IMR-90 (cell line): ENCODE data around the gene TSPAN32. TPM values are rescaled to one million over a fixed set of nuclear protein-coding genes. Genes with fewer than 3 reads are reported as not detected.

Source experiments
- ATAC-seq: fragments of 200-7000 bp; cut with Tn5 transposase; 2 replicates; pipeline ENCODE4 v1.9.1; 2020; ENCODE audit warnings: low read depth, mild to moderate bottlenecking, moderate library complexity
- BruUV-seq: library from RNA; stranded (reverse); fragments of 400-500 nt; replicated peaks from 2 replicates; lab custom pipeline; 2021; lab: Mats Ljungman, UMichigan
- CTCF ChIA-PET: fragments of 300-600 bp; formaldehyde crosslinking; extraction: SDS; loops from one replicate; lab custom pipeline; 2021; ENCODE audit warnings: antibody characterized with exemption; lab: Yijun Ruan, JAX
- POLR2A ChIA-PET: fragments of 300-600 bp; sonication (Branson Sonifier 250); formaldehyde crosslinking; loops from one replicate; lab custom pipeline; 2022; ENCODE audit warnings: antibody characterized with exemption; ENCODE audit not compliant: unreplicated experiment; lab: Charles Lee
- DNase-seq: peaks from one replicate; pipeline ENCODE4 v3.0.0; 2013
- H2AFZ ChIP-seq: replicated peaks from 2 replicates; pipeline ENCODE3; 2013; ENCODE audit warnings: low read length, mild to moderate bottlenecking; ENCODE audit not compliant: poor library complexity
- H2AK5ac ChIP-seq: 2 replicates; pipeline ENCODE4 v1.6.1; 2013; ENCODE audit warnings: low read depth, low read length, inconsistent platforms
- H2AK9ac ChIP-seq: replicated peaks from 2 replicates; pipeline ENCODE3; 2013; ENCODE audit warnings: mild to moderate bottlenecking, low read depth, low read length, moderate library complexity; ENCODE audit not compliant: poor library complexity
- H2BK120ac ChIP-seq: 2 replicates; pipeline ENCODE4 v1.6.1; 2013; ENCODE audit warnings: low read depth, low read length, inconsistent platforms
- H2BK15ac ChIP-seq: 3 replicates; pipeline ENCODE4 v1.6.1; 2013; ENCODE audit warnings: low read depth, low read length, inconsistent platforms
- H2BK20ac ChIP-seq: 2 replicates; pipeline ENCODE4 v1.6.1; 2013; ENCODE audit warnings: low read depth, mild to moderate bottlenecking, inconsistent platforms, low read length, moderate library complexity
- H2BK5ac ChIP-seq: 2 replicates; pipeline ENCODE4 v1.6.1; 2013; ENCODE audit warnings: mild to moderate bottlenecking, low read depth, low read length, inconsistent platforms; ENCODE audit not compliant: poor library complexity, severe bottlenecking
- H3K14ac ChIP-seq: replicated peaks from 2 replicates; pipeline ENCODE4 v1.6.1; 2013; ENCODE audit warnings: low read depth, low read length, inconsistent platforms
- H3K18ac ChIP-seq: 2 replicates; pipeline ENCODE4 v1.6.1; 2013; ENCODE audit warnings: low read depth, low read length, control low read depth
- H3K23ac ChIP-seq: 2 replicates; pipeline ENCODE4 v1.6.1; 2013; ENCODE audit warnings: low read depth, low read length, inconsistent platforms
- H3K27ac ChIP-seq: 2 replicates; pipeline ENCODE4 v1.5.1; 2013; ENCODE audit warnings: mild to moderate bottlenecking, control low read depth, low read length; ENCODE audit not compliant: insufficient read depth
- H3K27me3 ChIP-seq: 2 replicates; pipeline ENCODE4 v1.6.1; 2013; ENCODE audit warnings: low read length; ENCODE audit not compliant: control insufficient read depth, insufficient read depth
- H3K36me3 ChIP-seq: 2 replicates; pipeline ENCODE4 v1.6.1; 2013; ENCODE audit warnings: low read length, mixed read lengths; ENCODE audit not compliant: control insufficient read depth, insufficient read depth
- H3K4ac ChIP-seq: 2 replicates; pipeline ENCODE4 v1.6.1; 2013; ENCODE audit warnings: low read depth, low read length, inconsistent platforms
- H3K4me1 ChIP-seq: 2 replicates; pipeline ENCODE4 v1.6.1; 2013; ENCODE audit warnings: low read length, mixed read lengths; ENCODE audit not compliant: control insufficient read depth, insufficient read depth
- H3K4me2 ChIP-seq: 2 replicates; pipeline ENCODE4 v1.6.1; 2013; ENCODE audit warnings: low read depth, mild to moderate bottlenecking, control low read depth, low read length, moderate library complexity
- H3K4me3 ChIP-seq: 2 replicates; pipeline ENCODE4 v1.5.1; 2013; ENCODE audit warnings: low read depth, mild to moderate bottlenecking, control low read depth, low read length, moderate library complexity; ENCODE audit not compliant: insufficient read depth
- H3K56ac ChIP-seq: 2 replicates; pipeline ENCODE4 v1.6.1; 2013; ENCODE audit warnings: low read length, inconsistent platforms; ENCODE audit not compliant: insufficient read depth; ENCODE audit errors: extremely low read depth
- H3K79me1 ChIP-seq, 2 experiments: 2 replicates each; pipeline ENCODE4 v1.6.1; 2013; ENCODE audit warnings: low read length in 2 of 2, inconsistent platforms in 1 of 2, low read depth in 1 of 2
- H3K9ac ChIP-seq: 2 replicates; pipeline ENCODE4 v1.6.1; 2013; ENCODE audit warnings: low read depth, low read length, control low read depth
- H3K9me1 ChIP-seq: 2 replicates; pipeline ENCODE4 v1.6.1; 2013; ENCODE audit warnings: low read length, inconsistent platforms; ENCODE audit not compliant: insufficient read depth
- H3K9me3 ChIP-seq: 2 replicates; pipeline ENCODE4 v1.6.1; 2013; ENCODE audit warnings: low read length; ENCODE audit not compliant: control insufficient read depth, insufficient read depth
- H4K20me1 ChIP-seq: 2 replicates; pipeline ENCODE4 v1.6.1; 2013; ENCODE audit warnings: low read length, inconsistent platforms; ENCODE audit not compliant: insufficient read depth
- H4K5ac ChIP-seq: 2 replicates; pipeline ENCODE4 v1.6.1; 2013; ENCODE audit warnings: mild to moderate bottlenecking, low read depth, low read length, control low read depth
- H4K8ac ChIP-seq, 2 experiments: 2 replicates each; pipeline ENCODE4 v1.6.1; 2013; ENCODE audit warnings: low read depth in 2 of 2, low read length in 2 of 2, control low read depth in 1 of 2, inconsistent platforms in 1 of 2
- H4K91ac ChIP-seq: 2 replicates; pipeline ENCODE4 v1.6.1; 2013; ENCODE audit warnings: low read depth, low read length, inconsistent platforms; ENCODE audit not compliant: insufficient read depth
- BHLHE40 ChIP-seq: fragments of 150-350 bp; IDR thresholded peaks from 2 replicates; pipeline ENCODE4 v1.6.1; 2016; ENCODE audit warnings: mild to moderate bottlenecking, low read depth, low read length
- CEBPB ChIP-seq: IDR thresholded peaks from 2 replicates; pipeline ENCODE4 v1.6.1; 2012; ENCODE audit warnings: low read depth, low read length, improper control_type of control experiment
- CHD1 ChIP-seq: IDR thresholded peaks from 2 replicates; pipeline ENCODE4 v1.6.1; 2012; ENCODE audit warnings: low read depth, low read length, improper control_type of control experiment
- CTCF ChIP-seq: conservative IDR thresholded peaks from 2 replicates; pipeline ENCODE4 v1.5.1; 2012; ENCODE audit warnings: mild to moderate bottlenecking, low read depth, low read length, improper control_type of control experiment
- ELK1 ChIP-seq: fragments of 150-350 bp; IDR thresholded peaks from 2 replicates; pipeline ENCODE4 v1.6.1; 2016; ENCODE audit warnings: low read depth, mild to moderate bottlenecking, low read length, moderate library complexity, borderline replicate concordance
- FOS ChIP-seq: fragments of 150-350 bp; IDR thresholded peaks from 2 replicates; pipeline ENCODE4 v1.6.1; 2016; ENCODE audit warnings: low read depth, low read length
- MAFK ChIP-seq: IDR thresholded peaks from 2 replicates; pipeline ENCODE4 v1.6.1; 2012; ENCODE audit warnings: low read depth, low read length, improper control_type of control experiment
- MAZ ChIP-seq: IDR thresholded peaks from 2 replicates; pipeline ENCODE4 v1.6.1; 2012; ENCODE audit warnings: low read depth, mild to moderate bottlenecking, low read length, improper control_type of control experiment, moderate library complexity, borderline replicate concordance
- MXI1 ChIP-seq: IDR thresholded peaks from 2 replicates; pipeline ENCODE4 v1.6.1; 2012; ENCODE audit warnings: low read depth, mild to moderate bottlenecking, low read length, moderate library complexity, borderline replicate concordance
- NFE2L2 ChIP-seq: fragments of 150-350 bp; IDR thresholded peaks from 2 replicates; pipeline ENCODE4 v1.6.1; 2016; ENCODE audit warnings: low read depth, mild to moderate bottlenecking, low read length
- POLR2A ChIP-seq: IDR thresholded peaks from 2 replicates; pipeline ENCODE4 v1.6.1; 2012; ENCODE audit warnings: mild to moderate bottlenecking, low read depth, low read length
- RAD21 ChIP-seq: IDR thresholded peaks from 2 replicates; pipeline ENCODE4 v1.6.1; 2012; ENCODE audit warnings: low read length, improper control_type of control experiment
- RCOR1 ChIP-seq: IDR thresholded peaks from 2 replicates; pipeline ENCODE4 v1.6.1; 2012; ENCODE audit warnings: mild to moderate bottlenecking, low read length, improper control_type of control experiment; ENCODE audit not compliant: insufficient replicate concordance
- RFX5 ChIP-seq: IDR thresholded peaks from 2 replicates; pipeline ENCODE4 v1.8.0; 2012; ENCODE audit warnings: low read depth, mild to moderate bottlenecking, low read length, moderate library complexity
- SMC3 ChIP-seq: fragments of 150-350 bp; IDR thresholded peaks from 2 replicates; pipeline ENCODE4 v1.6.1; 2016; ENCODE audit warnings: low read depth, mild to moderate bottlenecking, antibody characterized with exemption, low read length, moderate library complexity
- WGBS, 2 experiments: methylation state at CpG; one replicate each; pipeline versions ENCODE4 v1.1.5 to v1.1.7; 2013; ENCODE audit warnings: missing lambda C conversion rate in 2 of 2; ENCODE audit not compliant: insufficient read length in 1 of 2; ENCODE audit errors: extremely low coverage in 2 of 2; 5-methylcytosine and 5-hydroxymethylcytosine counted together
- dilution Hi-C: fragments of 300-500 bp; cut with HindIII; formaldehyde crosslinking; loops from one replicate; pipeline ENCODE4 v1.14.3; 2018; ENCODE audit warnings: low sequenced_read_pairs; ENCODE audit not compliant: unreplicated experiment
- in situ Hi-C: fragments of 300-500 bp; cut with MboI; formaldehyde crosslinking; loops from 3 replicates; pipeline ENCODE4 v1.14.3; 2019; ENCODE audit warnings: low sequenced_read_pairs, inconsistent platforms, mixed read lengths
- intact Hi-C: fragments of 100-400 bp; cut with micrococcal nuclease; formaldehyde crosslinking; loops from 2 replicates; pipeline ENCODE4 v1.10.0; 2022
- polyA plus RNA-seq, 3 experiments: library from polyadenylated mRNA; depleted of rRNA; stranded (reverse); fragments of >200 nt; gene quantifications; 2 replicates each; pipeline ENCODE4 v1.2.3, GENCODE V29; 2012; ENCODE audit warnings: low replicate concordance in 1 of 3
- total RNA-seq: library from RNA; depleted of rRNA; stranded (reverse); fragments of >200 nt; gene quantifications from 2 replicates; pipeline ENCODE4 v1.2.3, GENCODE V29; 2012

The TSPAN32 gene
- total and polyA plus RNA-seq, 2 of the 4 experiments (the other 2 are of a cell fraction), result 0.07 TPM; not detected in 1

DNA sequence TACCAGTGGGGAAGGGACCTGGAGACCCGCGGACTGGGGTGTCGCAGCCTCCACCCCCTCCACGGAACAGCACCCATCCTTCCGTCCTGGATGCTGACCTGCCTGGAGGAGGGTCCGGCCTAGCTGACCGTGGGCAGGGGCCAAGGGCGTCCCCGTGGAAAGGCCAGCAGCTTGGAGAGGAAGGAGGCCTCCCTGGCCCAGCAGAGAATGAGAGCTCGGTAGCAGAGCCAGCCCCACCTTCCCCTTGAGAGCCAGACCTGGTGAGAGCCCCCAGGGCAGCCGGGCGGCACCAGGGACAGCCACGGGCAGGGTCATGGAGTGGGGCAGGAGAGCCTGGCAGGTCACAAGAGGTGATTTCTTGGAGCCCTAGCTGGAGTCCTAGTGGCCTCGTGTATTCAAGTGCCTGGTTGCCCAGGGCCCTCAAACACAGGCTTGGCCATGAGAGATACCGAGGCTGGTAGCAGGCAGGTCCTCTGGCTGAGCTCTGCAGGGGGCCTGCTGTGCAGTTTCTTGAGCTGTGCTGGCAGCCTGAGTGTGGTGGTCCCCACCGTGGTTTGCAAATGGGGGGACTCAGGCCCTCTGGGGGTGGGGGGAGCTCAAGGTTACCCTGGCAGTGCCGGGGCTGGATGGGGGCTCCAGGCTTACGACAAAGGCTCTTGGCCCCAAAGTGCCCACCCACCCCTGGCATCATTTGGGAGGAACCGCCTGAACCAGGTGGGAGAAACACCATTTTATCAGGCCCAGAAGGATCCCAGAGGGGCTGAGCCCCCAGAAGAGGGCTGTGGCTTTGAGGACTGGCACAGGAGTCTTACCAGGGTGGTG, 7.6 kb downstream of the TSPAN32 start:
- Histone ChIP-seq H2BK120ac (no peak overlapping the region), H3K4me2 (no peak overlapping the region), H3K79me1 (no peaks in the 10 kb centered on the region), H3K9ac (no peak overlapping the region), H2AK9ac (no peak overlapping the region), H2BK15ac (no peak overlapping the region), H3K27me3 (no peaks in the 10 kb centered on the region), H2AFZ (no peak overlapping the region), H3K4me1 (peaks cover 23% of the 10 kb centered on the region), H4K8ac (no peak overlapping the region), H3K4me3 (no peak overlapping the region), H3K14ac (no peak overlapping the region), H4K5ac (no peak overlapping the region), H4K91ac (no peak overlapping the region), H4K20me1 (peaks cover 3% of the 10 kb centered on the region; the same call in 1 of the 2 replicates), H3K23ac (no peak overlapping the region), H3K36me3 (no peaks in the 10 kb centered on the region), H3K9me1 (peaks cover 9% of the 10 kb centered on the region), H3K56ac (no peak overlapping the region), H3K9me3 (no peaks in the 10 kb centered on the region), H3K18ac (no peak overlapping the region), H3K4ac (no peak overlapping the region), H2BK20ac (no peak overlapping the region), H2BK5ac (no peak overlapping the region), H3K27ac (no peak overlapping the region), H2AK5ac (no peak overlapping the region)
- dilution Hi-C loops (no loop called here), in situ Hi-C loops (loop anchor here (5.0 kb wide), 1 partner anchor 108 kb away; no protein-coding TSS in a partner anchor), intact Hi-C loops (no loop called here)
- ATAC-seq, result no peak
- no TSS peak for BruUV-seq
- ChIA-PET CTCF (no interaction called here), POLR2A (no interaction called here)
- no peak for DNase-seq
- WGBS, 2 experiments, result 93% methylated on average over 3 of the region's 19 CpGs; no CpG with 5 or more reads in 1 of the 2 experiments
- no peak for TF ChIP-seq MAZ
- no peak for TF ChIP-seq POLR2A
- TF ChIP-seq SMC3, result no peak
- TF ChIP-seq BHLHE40, result no peak
- no peak for TF ChIP-seq ELK1
- no peak for TF ChIP-seq RAD21
- no peak for TF ChIP-seq CEBPB
- TF ChIP-seq CTCF, result no peak
- no peak for TF ChIP-seq MXI1
- TF ChIP-seq RFX5, result no peak
- no peak for TF ChIP-seq CHD1
- TF ChIP-seq NFE2L2, result no peak
- TF ChIP-seq FOS, result no peak
- TF ChIP-seq MAFK, result no peak
- TF ChIP-seq RCOR1, result no peak
